ENCODE data around the gene POP4.

DNA sequence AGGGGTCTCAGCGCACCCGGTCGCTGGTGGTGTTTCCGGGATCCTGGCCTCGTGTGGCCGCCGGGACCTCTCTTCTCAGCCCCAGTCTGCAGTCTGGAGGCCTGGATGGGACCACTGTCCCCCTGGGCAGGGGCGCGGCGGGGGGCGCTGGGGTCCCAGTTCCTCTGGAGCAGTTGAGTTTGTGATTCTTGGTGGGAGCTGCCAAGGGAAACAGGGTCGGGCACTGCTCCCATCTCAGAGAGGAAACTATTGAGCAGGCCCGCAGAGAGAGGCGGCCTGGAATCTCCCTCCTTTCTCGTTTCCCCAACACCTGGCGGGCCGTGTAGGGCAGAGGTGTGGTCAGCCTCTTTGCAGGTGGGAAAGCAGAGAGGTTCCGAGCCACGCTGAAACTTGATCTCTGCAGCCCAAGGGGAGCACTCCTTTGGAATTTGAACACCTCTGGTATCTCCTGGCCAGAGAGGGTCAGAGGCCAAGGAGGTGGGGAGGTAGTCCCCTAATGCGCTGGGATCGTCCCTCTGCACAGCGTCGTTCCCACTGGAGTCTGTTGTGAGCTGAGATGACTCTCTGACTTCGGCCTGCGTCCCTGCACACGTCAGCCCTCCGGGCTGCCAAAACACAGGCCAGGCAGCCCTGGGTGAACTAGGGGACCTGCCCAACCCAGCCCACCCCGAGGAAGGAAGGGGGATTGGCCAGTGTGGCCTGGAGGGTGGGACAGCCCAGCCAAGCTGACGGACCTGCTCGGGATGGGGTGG lies 59.9 kb downstream of the POP4 start:
- TF ChIP-seq, protein P1, sequence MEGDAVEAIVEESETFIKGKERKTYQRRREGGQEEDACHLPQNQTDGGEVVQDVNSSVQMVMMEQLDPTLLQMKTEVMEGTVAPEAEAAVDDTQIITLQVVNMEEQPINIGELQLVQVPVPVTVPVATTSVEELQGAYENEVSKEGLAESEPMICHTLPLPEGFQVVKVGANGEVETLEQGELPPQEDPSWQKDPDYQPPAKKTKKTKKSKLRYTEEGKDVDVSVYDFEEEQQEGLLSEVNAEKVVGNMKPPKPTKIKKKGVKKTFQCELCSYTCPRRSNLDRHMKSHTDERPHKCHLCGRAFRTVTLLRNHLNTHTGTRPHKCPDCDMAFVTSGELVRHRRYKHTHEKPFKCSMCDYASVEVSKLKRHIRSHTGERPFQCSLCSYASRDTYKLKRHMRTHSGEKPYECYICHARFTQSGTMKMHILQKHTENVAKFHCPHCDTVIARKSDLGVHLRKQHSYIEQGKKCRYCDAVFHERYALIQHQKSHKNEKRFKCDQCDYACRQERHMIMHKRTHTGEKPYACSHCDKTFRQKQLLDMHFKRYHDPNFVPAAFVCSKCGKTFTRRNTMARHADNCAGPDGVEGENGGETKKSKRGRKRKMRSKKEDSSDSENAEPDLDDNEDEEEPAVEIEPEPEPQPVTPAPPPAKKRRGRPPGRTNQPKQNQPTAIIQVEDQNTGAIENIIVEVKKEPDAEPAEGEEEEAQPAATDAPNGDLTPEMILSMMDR (IDR thresholded peaks at IDR 0.05; ENCODE audit: control extremely low read depth in 1 of 3, insufficient read depth in 1 of 3, low read depth in 1 of 3, low read length in 3 of 3), result no peak
- TF ChIP-seq RXRA (IDR thresholded peaks at IDR 0.05; ENCODE audit: insufficient read depth, low read depth, low read length) (no peak), POLR2A (IDR thresholded peaks at IDR 0.05; ENCODE audit: control extremely low read depth in 1 of 2, low read depth in 2 of 2, low read length in 2 of 2) (0 out of 3 replicates have a peak, but pooled peaks of 1 of the 2 experiments have one; percentile 6), TBP (IDR thresholded peaks at IDR 0.05; ENCODE audit: low read depth, low read length) (no peak), EP300 (IDR thresholded peaks at IDR 0.05; ENCODE audit: borderline replicate concordance in 1 of 2, low read depth in 2 of 2, low read length in 2 of 2) (no peak), GTF2F1 (IDR thresholded peaks at IDR 0.05; ENCODE audit: borderline replicate concordance, low read depth, low read length) (no peak), SUZ12 (IDR thresholded peaks at IDR 0.05; ENCODE audit: low read length) (no peak), EZH2 (IDR thresholded peaks at IDR 0.05; ENCODE audit: low read depth, low read length, severe bottlenecking) (no peak), POLR2AphosphoS5 (IDR thresholded peaks at IDR 0.05; ENCODE audit: low read depth, low read length) (no peak; the same call in 1 of the 2 replicates), RNF2 (IDR thresholded peaks at IDR 0.05; ENCODE audit: borderline replicate concordance, low read depth, low read length, missing control alignments, poor library complexity, severe bottlenecking) (no peak), TAF1 (IDR thresholded peaks at IDR 0.05; ENCODE audit: low read depth, low read length) (peak; percentile 54; the same call in 1 of the 2 replicates)
- TF ChIP-seq, protein P2, sequence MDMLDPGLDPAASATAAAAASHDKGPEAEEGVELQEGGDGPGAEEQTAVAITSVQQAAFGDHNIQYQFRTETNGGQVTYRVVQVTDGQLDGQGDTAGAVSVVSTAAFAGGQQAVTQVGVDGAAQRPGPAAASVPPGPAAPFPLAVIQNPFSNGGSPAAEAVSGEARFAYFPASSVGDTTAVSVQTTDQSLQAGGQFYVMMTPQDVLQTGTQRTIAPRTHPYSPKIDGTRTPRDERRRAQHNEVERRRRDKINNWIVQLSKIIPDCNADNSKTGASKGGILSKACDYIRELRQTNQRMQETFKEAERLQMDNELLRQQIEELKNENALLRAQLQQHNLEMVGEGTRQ (IDR thresholded peaks at IDR 0.05; ENCODE audit: low read length), result no peak
